ENCODE measurements around the gene JUP.

JUP gene

DNA sequence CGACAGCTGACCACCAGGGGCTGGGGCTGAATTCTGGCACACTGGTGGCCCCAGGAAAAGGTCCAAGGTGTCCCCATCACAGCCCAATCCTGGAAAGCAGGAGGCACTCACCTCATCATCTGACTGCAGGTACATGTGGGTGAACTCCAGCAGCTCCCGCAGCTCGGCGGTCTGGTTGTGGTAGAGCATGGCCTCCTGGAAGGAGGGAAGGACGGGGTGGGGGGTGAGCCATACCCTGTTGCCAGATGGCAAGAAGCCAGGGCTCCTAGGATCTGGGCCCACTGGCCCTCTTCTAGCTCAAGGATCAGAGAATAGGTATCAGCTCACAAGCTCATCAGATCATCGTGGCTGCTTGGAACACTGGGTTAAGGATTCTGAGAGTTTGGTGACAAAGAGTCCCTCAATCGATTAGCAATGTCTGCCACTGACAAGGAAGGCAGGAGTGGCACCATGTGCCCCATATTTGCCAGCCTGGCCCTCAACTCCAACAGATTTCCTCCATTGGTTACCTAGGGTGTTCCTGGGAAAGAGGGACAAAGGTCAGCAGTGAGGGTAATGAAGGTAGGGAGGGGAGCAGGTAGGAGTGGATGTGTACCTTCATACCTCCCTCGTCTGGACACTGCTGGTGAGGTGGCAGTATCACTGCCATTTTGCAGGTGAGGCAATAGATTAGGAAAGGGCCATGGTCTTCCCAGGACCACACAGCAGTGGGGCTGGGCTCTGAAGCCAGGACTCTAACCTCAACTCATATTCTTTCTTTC lies 20.4 kb upstream of the JUP start:
- no peak for DNase-seq

DNA sequence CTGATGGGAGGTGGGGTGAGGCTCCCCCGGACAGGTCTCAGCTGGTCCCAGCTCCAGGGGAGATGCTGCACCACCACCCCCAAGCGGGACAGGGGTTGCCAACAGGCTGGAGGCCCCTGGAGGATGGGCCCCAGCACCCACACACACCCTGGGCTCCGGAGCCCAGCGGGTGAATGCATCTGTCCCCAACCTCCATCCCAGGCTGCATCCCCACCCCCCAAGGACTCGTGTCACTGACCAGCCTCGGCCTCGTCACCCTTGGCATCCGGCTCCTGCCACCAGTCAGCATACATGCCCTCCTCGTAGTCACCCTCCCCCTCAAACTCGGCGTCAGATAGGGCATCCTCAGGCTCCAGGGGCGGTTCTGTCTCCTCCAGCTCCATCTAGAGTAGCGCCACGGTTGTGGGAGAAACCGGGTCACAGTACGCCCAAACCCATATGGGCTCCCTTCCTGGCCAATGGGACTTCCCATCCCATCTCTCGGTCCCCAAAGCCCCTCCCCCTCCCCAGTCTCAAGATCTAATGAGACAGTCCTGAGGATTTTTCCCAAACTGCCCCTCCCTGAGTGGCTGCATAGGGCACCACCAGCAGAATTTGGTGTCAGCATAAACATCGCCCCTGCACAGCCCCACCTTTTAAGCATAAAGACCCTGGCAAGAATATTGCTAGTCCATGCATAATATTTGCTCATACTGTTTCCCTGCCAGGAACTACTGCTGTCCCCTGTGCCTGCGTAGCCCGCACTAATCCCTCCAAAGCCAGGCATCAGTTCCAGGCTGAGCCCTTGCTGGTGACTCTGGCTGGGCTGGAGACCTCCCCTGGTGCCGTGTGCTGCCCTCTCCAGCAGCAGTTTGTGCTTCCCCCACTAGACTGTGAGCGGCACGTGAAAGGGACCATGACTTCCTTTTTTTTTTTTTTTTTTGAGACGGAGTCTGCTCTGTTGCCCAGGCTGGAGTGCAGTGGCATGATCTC lies 16.8 kb upstream of the JUP start:
- DNase-seq: no peak

DNA sequence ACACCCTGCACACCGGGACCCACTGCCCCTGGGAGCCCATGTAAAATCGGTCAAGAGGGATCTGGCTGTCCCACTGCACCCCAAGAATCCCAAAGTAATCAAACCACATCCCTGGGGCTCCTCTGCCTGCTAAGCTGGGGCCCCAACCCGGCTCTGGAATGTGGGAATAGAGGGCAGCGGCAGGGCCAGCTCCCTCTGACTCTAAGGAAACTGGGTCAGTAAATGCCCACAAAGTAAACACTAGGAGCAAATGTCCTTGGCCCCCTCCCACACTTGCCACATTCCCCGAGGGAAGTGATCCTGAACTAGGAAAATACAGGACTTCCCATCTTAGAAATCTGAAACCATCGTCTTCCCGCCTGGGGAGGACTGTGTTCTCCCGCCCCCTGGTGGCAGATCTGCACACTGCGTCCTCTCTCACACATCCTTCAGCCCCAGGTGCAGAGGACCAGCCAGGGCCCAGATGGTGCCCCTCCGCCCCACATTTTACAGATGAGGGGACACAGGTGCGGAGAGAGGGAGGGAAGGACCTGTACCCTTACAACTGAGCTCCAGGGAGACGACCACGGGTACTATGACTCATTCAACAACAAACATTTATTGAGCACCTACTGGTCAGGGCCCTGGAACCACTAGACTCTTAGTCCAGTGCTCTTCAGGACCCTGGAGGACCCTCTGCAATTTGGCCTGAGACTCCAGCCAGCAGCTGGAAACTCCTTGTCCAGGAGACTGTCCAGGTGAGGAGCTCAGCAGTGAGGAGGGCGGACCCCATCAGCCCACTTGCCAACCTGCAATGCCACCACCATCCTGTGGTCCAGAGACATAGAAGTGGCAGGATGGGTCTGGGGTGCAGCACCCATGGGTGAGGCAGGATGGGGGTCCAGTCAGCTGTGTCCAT lies 15.1 kb upstream of the JUP start:
- DNase-seq: peak; percentile 62

DNA sequence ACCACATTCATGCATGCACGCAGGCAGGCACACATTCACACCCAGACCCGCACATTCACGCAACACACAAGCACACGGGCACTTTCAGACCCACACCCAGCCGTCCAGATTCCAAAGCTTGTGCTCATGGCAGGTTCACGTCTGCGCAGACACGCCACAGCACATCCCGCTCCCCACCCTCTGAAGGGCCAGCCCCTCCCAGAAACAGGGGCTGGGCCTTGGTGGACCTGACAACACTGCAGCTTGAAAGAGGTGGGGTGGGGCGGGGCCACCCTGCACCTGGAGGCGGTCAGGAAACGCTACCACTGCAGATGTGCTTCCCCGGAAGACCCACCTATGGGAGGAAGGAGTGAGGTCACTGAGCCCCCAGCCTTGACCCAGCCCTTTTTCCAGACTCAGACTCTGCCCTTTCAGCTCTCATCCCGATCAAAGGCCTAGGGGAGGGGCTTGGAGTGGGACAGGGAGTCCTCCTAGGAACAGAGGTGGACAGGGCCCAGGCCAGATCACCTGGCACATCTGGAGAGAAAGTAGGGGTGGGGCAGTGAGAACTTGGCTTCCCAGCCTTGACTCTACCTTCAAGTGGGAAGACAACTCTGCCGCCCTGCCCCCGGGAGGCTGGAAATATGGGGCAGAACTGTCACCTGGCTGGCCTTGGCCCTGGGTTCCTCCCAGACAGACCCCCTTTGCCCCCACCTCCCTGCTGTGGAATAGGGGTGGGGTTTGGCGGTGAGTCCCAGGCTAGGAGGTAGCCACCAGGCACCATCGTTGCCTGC lies 14.3 kb upstream of the JUP start:
- DNase-seq: no peak

DNA sequence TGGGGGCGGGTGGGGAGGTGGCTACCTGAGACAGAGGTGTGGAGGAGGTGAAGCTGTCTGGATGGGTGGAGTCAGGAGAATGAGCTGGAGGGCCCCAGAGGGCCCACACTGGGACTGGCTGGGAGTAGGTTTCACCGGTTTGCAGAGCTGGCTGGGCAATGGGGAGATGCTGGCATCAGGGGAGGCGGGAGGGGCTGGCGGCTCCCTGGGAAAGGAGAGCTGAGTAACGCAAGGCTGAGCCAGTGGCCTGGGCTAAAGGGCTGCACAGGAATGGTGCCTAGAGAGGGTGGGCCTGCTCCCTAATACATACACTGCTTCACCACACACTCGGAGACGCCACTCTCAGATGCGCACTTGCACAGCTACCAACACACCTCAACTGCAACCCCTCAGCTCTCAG lies 12.9 kb upstream of the JUP start:
- DNase-seq: no peak

DNA sequence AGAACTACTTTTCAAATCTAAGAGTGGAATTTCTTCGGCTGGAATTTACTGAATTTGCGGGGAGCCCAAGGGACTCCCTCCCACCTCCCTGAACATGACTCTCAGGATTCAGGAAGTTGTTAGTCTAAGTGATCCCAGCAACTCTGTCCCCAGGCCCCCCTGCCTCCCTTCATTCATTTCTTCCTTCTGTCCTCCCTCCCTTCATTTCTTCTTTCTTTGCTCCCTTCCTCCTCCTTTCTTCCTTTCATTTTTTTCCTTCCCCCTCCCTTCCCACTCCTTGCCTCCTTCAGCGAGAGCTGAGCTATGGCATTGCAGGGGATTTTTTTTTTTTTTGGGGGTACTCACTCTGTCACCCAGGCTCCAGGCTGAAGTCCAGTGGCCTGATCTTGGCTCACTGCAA lies 10.9 kb upstream of the JUP start:
- DNase-seq: no peak

DNA sequence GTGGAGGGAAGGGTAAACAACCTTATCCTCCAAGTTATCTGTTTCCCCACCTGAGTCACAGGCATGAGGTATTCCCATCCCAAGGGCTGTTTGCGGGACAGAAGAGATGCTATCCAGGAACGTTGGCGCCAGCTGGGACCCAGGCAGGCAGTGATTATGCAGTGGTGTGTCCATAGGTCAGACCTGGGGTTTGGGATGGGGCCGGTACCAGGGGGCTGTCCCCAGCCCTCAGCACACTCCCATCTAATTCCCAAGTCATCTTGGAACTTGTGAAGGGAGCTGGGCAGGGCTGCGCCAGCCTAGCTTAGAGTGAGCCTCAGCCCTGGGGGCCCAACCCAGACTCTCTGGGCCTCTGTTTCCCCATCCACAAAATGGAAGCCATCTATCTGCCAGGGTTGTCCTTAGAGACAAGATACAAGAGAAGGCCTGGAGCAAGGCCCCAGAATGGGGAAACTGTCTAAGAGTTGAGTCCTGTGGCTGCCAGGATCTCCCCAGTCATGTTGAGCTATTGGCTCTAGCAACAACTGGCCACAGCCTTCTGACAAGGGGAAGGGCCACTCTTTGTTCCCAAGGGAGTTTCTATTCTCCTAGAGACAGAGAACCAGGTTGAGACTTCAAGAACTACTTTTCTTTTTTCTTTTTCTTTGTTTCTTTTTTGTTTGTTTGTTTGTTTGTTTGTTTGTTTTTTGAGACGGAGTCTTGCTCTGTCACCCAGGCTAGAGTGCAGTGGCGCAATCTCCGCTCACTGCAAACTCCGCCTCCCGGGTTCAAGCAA lies 9.8 kb upstream of the JUP start:
- no peak for DNase-seq

DNA sequence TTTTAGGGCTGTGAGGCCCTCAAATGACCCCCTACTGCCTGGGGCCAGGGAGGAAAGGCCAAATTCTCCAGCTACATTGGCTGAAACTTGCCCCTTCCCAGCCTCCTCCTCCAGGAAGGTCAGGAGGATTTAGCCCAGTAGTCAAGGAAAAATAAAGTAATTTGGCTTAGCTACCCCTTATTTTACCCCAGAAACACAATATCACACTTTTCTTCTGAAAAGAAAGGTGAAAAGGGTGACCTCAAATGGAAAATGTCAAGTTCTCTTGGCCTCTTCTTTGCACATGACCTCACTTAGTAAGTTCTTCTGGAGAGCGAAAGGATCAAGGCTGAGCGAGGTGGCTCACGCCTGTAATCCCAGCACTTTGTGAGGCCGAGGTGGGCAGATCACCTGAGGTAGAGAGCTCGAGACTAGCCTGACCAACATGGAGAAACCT lies 8.0 kb upstream of the JUP start:
- no peak for DNase-seq

DNA sequence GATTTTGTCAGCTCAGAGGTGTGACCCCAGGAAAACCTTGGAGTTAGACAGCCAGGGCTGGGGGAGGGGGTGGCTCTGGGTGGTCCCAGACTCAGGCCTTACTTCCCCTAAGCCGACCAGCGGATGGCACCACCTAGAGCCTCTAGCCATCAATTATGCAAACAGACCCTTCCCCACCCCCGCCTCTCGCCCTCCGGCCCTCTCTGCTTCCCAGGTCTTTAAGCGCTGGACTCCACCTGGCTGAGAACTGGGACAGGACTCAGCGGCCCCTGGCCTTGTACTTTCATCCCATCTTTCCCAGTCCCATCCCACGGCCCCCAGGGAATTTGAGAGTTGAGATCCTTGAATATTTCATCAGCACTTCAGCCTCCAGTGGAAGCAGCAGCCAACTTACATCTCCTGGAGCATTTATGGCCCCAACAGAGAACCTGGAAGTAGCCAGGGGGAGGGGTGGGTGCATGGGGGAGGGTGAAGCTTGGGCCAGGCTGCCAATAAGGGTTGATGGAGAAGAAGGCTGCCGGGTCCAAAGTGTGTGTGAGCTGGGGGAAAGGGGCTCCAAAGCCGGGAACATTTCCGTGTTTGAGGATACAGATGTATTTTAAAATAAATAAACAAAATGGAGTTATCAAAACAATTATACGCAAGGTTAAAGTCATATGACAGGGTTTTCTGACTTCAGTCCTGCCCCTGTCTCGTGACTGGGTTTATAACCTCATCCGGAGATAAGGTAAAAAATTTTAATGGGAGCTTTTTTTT lies 7.5 kb upstream of the JUP start:
- no peak for DNase-seq

DNA sequence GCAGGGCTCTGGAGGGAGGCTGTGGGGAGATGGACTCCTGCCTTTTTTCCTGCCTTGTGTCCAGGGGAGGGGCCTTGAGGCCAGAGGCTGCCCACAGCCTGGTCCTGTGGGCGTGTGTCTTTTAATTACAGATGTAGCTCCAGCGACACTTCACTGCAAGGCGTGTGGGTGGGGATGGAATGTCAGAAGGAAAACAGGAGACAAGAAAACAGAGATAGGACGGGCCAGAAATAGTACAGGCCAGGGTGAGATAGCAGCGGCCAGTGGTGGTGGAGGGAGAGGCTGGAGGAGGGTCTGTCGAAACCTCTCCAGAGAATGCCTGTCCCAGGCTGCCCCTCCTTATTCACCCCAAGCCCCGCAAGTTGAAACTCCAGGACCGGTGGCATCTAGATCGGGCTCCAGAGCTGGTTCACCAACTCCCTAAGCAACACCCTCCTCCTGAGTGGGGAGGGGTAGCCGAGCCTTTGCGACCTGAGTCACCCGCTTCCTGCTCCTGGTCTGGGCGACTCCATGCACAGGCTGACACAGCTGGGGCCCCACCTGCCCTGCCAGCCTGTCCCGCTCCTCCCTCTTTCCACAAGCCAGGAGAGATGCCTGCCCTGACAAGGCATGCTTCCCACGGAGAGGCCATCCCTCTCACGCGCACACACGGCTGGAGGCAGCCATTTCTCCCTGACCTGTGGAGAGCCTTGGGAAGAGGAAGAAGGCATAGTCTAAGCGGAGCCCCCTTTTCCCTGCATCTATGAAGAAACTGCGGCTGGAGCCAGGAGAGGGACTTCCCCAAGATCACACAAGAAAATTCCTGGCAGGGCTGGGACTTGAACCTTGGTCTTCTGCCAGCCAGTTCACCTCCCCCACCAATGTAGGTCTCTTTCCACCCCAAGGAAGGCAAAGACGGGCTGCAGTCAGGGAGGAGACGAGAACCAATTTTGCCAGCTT lies 6.6 kb upstream of the JUP start:
- no peak for DNase-seq

DNA sequence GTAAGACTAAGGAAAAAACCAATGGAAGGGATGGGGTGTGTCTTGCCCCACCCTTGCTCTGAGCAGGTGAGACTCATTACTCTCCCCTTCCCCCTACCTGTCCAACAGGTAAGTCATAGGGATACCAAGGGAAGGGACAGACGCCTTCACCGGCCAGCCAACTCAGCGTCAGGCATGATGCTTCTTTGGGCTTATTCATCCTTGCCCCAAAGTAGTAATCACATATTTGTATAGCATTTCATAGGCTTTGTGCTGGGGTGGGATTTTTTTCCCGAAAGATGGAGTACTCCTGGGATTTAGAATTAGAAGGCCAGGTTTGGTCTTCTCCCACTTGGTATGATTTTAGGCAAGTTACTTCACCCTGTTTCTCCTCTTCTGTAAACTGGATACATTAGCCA lies 509 bp upstream of the JUP start:
- DNase-seq: no peak

DNA sequence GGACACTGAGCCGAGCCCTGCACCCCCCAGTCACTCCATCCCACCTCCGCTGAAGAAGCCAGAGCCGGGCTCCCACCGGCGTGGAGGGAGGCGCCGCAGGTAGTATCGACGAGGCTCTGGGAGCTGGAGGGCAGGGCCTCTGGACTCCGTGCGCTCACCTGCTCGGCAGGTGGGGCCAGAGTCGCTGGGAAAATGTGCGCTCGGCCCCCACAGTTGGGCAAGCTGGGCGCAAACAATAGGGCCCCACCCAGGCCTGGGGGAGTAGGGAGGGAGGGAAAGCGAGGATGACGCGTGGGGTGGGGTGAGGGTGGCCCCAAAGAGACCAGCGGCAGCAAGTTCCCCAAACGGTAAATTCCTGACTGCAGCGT lies 668 bp downstream of the JUP start:
- DNase-seq: no peak

DNA sequence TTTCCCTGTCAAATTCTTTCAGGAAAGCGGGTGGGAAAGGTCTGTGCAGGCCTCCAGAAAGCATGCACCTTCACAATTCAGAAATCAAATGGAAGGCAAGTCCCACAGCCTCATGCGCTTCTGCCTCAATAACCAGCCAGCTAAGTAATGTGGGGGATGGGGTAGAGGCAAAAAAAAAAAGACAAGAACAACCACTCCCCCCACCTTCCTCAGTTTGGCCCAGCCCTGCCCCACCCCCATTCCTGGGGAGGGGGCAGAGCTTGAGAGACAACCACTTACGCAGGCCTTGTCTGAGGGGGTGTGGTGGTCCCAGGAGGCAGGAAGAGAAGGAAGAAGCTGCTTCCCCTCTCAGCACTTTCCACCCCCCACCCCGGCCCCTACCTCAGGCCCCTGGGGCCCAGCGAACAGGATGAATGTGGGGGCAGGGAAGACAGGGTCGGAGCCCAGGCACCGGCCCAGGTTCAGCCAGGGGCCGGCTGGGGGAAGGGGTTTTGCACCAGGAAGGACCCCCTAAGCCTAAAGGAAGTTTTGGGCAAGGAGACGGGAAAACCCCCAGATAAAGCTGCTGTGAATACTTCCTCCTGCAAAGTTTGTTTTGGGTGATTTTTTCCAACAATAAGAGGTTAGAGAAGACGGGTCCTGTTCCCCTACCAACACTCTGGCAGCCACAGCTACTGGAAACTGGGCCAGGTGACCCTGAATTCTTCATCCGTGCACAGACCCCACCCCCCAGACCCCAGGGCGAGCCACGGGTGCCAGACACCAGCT lies 1.2 kb downstream of the JUP start:
- DNase-seq: no peak

DNA sequence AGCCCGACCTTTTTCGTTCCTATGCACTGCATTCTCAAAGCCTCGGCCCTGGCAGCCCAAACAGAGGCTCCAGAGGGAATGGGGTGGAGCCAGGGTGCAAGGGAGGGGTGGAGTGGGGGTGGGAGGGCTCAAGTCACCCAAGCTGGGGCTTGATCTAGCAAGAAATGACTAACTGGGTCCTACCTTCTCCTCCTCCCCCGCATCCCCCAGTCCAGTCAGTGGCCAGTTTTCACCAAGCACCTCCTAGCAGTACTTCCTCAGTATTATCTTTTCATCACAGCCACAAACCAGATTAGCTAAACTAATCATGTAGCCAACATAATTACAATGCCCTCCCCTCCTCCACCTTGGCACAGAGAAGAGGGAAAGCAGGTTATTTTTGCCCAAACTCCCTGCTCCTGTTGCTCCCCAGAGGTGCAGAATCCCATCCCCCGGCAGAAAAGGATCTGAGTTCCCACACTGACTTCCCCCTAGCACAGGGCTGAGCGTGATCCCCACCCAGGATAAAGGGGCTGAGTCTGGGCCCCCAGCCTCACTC lies 2.2 kb downstream of the JUP start:
- DNase-seq: no peak

DNA sequence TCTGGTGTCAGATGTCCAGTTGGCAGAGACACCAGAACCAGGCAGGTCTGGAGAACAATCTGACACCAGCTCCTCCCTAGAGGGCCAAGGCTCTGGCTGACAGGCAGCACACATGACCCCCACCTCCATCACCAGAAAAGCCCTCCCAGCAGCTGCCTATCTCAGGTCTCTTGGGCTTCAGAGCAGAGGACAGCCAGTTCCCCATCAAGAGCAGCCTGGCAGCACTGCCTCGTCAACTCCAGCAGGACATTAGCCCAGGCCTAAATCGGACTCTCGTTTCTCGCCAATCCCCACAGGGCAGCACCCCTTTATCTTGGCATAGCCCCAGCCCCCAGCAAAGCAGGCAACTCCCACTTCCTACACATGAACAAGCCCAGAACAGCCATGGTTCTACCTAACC lies 4.4 kb downstream of the JUP start:
- DNase-seq: no peak

DNA sequence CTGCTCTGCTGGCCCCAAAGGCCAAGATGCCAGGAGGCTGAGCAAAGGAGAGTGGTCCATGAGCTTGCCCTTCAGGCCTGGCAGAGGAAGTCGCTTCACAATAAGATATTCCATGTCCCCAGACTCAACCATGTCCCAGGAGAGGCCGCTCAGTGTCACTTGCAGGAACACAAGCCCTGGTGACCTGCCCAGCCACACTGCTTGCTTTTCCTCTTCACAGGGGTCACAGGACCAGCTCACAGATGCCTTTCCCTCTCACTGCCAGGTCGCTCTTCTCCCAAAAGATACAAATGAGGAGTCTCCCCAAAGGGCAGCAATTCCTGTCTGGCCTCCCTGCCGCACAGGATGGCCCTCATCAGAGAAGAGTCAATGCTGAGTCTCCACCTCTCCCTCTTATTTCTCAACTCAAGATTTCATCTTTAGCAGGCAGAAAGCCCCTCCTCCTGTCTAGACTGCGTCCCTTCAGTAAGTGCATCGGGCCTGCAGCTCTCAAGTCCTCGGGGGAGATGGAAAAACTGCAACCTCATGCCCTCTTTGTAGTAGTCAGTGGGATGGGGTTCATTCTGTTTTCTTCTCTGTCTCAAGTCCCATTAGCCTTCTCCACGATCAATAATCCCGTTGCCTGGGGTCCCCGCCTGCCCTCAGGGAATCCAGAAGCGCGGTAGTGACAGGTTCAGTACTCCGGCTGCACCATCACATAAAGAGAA lies 5.0 kb downstream of the JUP start:
- DNase-seq: no peak

DNA sequence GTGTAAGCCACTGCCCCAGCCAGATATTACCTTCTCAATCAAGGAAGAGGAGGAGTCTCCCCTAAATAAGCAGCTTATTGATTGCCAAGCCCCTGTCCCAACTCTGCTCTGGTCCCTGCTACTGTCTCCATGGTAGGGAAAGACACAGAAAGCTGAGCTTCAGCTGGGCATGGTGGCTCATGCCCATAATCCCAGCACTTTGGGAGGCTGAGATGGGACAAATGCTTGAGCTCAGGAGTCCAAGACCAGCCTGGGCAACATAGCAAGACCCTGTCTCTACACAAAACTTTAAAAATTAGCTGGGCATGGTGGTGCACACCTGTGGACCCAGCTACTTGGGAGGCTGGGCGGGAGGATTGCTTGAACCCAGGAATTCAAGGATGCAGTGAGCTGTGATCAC lies 6.6 kb downstream of the JUP start:
- DNase-seq: no peak

Data from effector CD8-positive, alpha-beta T cell (primary cell).